BE2C (cell line): ENCODE results near the gene RBM19.

Experiments
- DNase-seq: peaks from one replicate; pipeline ENCODE4 v3.0.0-alpha.2; 2020
- H3K27me3 ChIP-seq: fragments of 250-450 bp; sonication (Bioruptor Pico); 2 replicates; pipeline ENCODE4 v1.5.1; 2020; ENCODE audit warnings: mild to moderate bottlenecking
- H3K36me3 ChIP-seq: fragments of 250-450 bp; sonication (Bioruptor Pico); 2 replicates; pipeline ENCODE4 v1.5.1; 2020; ENCODE audit warnings: mild to moderate bottlenecking
- H3K4me1 ChIP-seq: fragments of 250-450 bp; sonication (Bioruptor Pico); 2 replicates; pipeline ENCODE4 v1.5.1; 2020
- H3K4me3 ChIP-seq: 2 replicates; pipeline ENCODE4 v1.5.1; 2011; ENCODE audit warnings: low read depth, low read length
- H3K9me3 ChIP-seq: fragments of 250-450 bp; sonication (Bioruptor Pico); 2 replicates; pipeline ENCODE4 v1.5.1; 2020
- TF ChIP-seq, protein P1 (sequence below): IDR thresholded peaks from 2 replicates; pipeline ENCODE4 v1.5.1; 2012; ENCODE audit warnings: mild to moderate bottlenecking, low read depth, low read length

The RBM19 gene

DNA sequence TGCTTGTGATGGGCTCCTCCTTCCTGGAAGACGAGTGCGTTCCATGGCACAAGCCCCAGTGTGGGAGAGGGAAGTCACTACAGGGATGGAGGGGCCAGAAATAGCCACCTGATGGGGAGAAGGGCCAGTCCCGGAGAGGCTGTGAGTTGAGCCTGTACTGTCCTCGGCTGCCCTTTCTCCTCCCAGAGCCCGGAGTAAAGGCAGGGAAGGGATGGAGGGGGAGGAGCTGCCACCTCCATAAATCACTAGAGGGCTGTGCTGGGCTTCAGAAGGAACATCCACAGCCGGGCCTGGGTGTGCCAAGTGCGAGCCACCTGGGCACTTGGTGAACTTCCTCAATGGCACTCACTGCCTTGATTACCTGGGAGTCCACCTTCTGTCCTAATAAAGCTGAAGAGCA lies 110.1 kb downstream of the RBM19 start:
- TF ChIP-seq, protein P1, sequence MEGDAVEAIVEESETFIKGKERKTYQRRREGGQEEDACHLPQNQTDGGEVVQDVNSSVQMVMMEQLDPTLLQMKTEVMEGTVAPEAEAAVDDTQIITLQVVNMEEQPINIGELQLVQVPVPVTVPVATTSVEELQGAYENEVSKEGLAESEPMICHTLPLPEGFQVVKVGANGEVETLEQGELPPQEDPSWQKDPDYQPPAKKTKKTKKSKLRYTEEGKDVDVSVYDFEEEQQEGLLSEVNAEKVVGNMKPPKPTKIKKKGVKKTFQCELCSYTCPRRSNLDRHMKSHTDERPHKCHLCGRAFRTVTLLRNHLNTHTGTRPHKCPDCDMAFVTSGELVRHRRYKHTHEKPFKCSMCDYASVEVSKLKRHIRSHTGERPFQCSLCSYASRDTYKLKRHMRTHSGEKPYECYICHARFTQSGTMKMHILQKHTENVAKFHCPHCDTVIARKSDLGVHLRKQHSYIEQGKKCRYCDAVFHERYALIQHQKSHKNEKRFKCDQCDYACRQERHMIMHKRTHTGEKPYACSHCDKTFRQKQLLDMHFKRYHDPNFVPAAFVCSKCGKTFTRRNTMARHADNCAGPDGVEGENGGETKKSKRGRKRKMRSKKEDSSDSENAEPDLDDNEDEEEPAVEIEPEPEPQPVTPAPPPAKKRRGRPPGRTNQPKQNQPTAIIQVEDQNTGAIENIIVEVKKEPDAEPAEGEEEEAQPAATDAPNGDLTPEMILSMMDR: no peak
- DNase-seq: no peak
- H3K27me3 ChIP-seq: no peaks in the 10 kb centered on the region
- H3K4me3 ChIP-seq: no peak overlapping the region
- no peaks in the 10 kb centered on the region for H3K4me1 ChIP-seq
- no peaks in the 10 kb centered on the region; the same call in 1 of the 2 replicates for H3K9me3 ChIP-seq
- peaks cover 8% of the 10 kb centered on the region; the same call in 1 of the 2 replicates for H3K36me3 ChIP-seq

DNA sequence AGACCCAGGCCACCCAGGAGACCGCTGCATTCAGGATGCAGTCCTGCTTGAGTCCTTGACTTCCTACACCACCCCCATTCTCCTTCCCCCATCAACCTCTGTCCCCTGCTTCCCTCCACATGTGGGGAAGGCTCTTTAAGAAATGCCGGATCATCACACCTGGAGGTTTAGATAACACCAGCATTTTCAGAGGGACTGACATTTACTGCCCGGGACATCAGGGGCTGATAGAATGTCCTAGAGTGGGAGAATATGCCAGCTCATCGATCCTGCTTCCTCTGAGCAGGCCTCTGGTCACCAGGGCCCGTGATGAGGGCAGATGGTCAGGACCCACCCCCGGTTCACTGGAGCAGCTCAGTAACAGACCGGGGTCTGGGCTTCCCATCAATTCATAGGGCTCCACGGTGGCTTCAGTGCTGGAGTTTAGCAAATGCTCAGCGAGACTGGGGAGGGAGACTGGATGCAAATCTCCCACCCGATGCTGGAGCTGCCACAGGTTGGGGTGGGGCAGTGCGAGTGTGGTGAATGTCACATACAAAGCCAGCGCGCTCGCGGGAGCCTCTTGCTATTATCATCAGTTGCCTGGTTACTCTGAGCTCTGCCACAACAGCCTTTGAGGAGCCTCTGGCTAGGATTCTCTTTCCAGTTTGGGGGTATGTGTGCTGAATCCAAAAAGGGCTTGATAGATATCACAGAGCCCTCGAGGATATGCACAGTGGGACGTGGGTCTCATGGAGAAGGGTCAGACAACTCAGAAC lies 111.6 kb downstream of the RBM19 start:
- Histone ChIP-seq H3K36me3 (peaks cover 8% of the 10 kb centered on the region; the same call in 1 of the 2 replicates), H3K9me3 (no peaks in the 10 kb centered on the region; the same call in 1 of the 2 replicates), H3K4me1 (no peaks in the 10 kb centered on the region), H3K27me3 (no peaks in the 10 kb centered on the region), H3K4me3 (no peak overlapping the region)
- DNase-seq: no peak
- TF ChIP-seq, protein P1: no peak

DNA sequence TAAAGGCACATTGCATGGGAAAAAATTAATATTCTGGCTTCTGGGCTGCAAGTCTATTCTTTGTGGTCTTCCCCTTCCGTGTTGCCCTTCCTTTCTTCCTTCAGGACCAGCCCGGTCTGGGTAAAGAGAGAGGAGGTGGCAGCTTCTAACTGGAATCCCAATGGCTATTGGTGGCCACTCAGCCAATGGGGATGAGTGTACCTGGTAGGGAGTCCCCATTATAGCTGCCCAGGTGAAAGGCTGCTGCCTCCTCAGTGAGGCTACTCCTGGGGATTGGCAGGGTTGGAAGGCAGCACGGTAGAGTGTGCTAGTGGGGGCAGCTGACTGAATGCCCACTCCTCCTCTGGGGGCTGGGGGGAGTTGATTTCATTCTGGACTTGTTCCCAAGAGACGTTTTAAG lies 112.6 kb downstream of the RBM19 start:
- no peak overlapping the region for H3K4me3 ChIP-seq
- DNase-seq: no peak
- no peaks in the 10 kb centered on the region; the same call in 1 of the 2 replicates for H3K9me3 ChIP-seq
- TF ChIP-seq, protein P1: no peak
- H3K36me3 ChIP-seq: peaks cover 8% of the 10 kb centered on the region; the same call in 1 of the 2 replicates
- H3K4me1 ChIP-seq: no peaks in the 10 kb centered on the region
- H3K27me3 ChIP-seq: no peaks in the 10 kb centered on the region

DNA sequence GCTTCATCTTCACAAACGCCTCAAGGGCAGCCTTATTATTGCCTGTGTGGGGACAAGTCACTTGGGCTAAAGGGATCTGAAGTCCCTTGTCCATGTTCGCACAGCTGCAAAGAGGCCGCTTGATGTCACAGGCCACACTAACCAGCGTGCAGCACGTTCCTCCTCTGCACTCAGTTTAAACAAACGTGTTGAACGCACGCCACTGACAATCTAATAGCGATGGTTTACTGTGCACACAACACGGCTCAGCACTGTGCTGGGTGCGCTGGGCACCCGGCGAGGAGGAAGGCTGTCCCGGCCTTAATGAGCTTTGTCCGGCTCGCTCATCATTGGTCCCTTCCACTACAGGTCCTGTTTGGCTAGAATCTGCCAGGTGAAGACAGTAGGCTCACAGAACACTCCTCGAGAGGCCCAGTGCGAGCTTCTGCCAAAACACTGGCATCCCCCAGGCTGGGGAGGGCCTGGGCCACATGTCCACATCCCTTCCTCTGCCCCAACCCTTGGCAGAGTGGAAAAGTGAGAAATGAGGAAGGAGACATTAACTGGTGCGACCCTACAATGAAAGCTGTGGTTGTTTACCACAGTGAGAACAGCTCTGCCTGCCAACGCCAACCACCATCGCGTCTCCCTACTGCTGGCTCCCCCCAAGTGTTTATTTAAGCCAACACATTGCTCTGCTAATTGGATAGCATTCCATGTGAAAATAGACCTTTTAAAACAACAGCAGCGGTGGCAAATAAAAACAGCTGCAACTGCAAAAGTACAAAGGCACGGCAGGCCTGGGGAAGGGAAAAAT lies 113.2 kb downstream of the RBM19 start:
- no peaks in the 10 kb centered on the region for H3K4me1 ChIP-seq
- no peak overlapping the region for H3K4me3 ChIP-seq
- no peak for DNase-seq
- H3K9me3 ChIP-seq: no peaks in the 10 kb centered on the region; the same call in 1 of the 2 replicates
- no peaks in the 10 kb centered on the region for H3K27me3 ChIP-seq
- peaks cover 8% of the 10 kb centered on the region; the same call in 1 of the 2 replicates for H3K36me3 ChIP-seq
- TF ChIP-seq, protein P1: no peak

DNA sequence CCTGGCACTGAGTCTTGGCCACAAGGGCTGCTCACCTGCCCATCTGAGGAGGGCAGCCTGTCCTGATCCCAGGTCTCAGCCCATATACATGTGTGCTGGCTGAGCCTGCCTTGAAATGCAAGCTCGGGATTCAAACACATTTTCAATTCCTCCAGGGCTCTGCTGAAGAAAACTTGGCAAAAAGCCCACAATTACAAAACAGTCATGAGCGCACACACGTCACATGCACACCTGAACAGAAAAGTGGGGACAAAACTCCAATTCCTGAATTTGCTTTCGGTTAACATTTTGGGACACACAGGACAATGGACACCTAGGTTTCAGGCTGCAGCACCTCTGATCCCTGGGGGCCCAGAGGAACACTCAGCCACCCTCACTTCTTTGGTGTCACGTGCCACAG lies 113.9 kb downstream of the RBM19 start:
- Histone ChIP-seq H3K4me1 (no peaks in the 10 kb centered on the region), H3K4me3 (no peak overlapping the region), H3K9me3 (no peaks in the 10 kb centered on the region; the same call in 1 of the 2 replicates), H3K36me3 (peaks cover 3% of the 10 kb centered on the region; the same call in 1 of the 2 replicates), H3K27me3 (no peaks in the 10 kb centered on the region)
- no peak for DNase-seq
- TF ChIP-seq, protein P1: no peak
